ENCODE measurements around the gene PDZRN3.
"Not testable (repeated sequence)": the region's sequence is repeated elsewhere in the genome, so short reads cannot be mapped to it uniquely, and the experiment has no call there.

The PDZRN3 gene

GRCh38 chr3:73586190-73586589 is 38.6 kb downstream of the PDZRN3 start:
- DNase-seq = no peak

- no peak for DNase-seq
Observed at GRCh38 chr3:73584873-73585272, 39.9 kb downstream of the PDZRN3 start.

- no peak for DNase-seq
Observed at GRCh38 chr3:73582535-73582934, 42.2 kb downstream of the PDZRN3 start.

- DNase-seq = no peak
Observed at GRCh38 chr3:73581134-73581846, 43.5 kb downstream of the PDZRN3 start.

GRCh38 chr3:73580343-73580742 is 44.4 kb downstream of the PDZRN3 start:
- no peak for DNase-seq

- no peak for DNase-seq
Observed at GRCh38 chr3:73577704-73578103, 47.0 kb downstream of the PDZRN3 start.

- no peak for DNase-seq
Observed at GRCh38 chr3:73576999-73577461, 47.7 kb downstream of the PDZRN3 start.

- no peak for DNase-seq
Observed at GRCh38 chr3:73575953-73576352, 48.8 kb downstream of the PDZRN3 start.

GRCh38 chr3:73575519-73575918 is 49.2 kb downstream of the PDZRN3 start:
- no peak for DNase-seq

GRCh38 chr3:73573204-73573603 is 51.5 kb downstream of the PDZRN3 start:
- DNase-seq = no peak

- DNase-seq = no peak
Observed at GRCh38 chr3:73572368-73572767, 52.4 kb downstream of the PDZRN3 start.

GRCh38 chr3:73571238-73571794 is 53.4 kb downstream of the PDZRN3 start:
- no peak for DNase-seq

- DNase-seq = no peak
Observed at GRCh38 chr3:73569246-73569760, 55.4 kb downstream of the PDZRN3 start.

GRCh38 chr3:73568371-73568862 is 56.3 kb downstream of the PDZRN3 start:
- DNase-seq = no peak

- DNase-seq = not testable (repeated sequence)
Observed at GRCh38 chr3:73565374-73565773, 59.4 kb downstream of the PDZRN3 start.

GRCh38 chr3:73563896-73564582 is 60.7 kb downstream of the PDZRN3 start:
- no peak for DNase-seq

- no peak for DNase-seq
Observed at GRCh38 chr3:73561494-73561893, 63.2 kb downstream of the PDZRN3 start.

GRCh38 chr3:73559749-73560148 is 65.0 kb downstream of the PDZRN3 start:
- DNase-seq = no peak

- DNase-seq = no peak
Observed at GRCh38 chr3:73558727-73559075, 66.0 kb downstream of the PDZRN3 start.

GRCh38 chr3:73557986-73558726 is 66.6 kb downstream of the PDZRN3 start:
- no peak for DNase-seq

GRCh38 chr3:73556520-73557372 is 68.0 kb downstream of the PDZRN3 start:
- no peak for DNase-seq

GRCh38 chr3:73555076-73555475 is 69.7 kb downstream of the PDZRN3 start:
- no peak for DNase-seq
